Inflammatory macrophage treated with lipopolysaccharide for 4 hours (primary cell): Measurements from ENCODE around the gene ICE1.

ENCODE experiments used
- DNase-seq: peaks from one replicate; pipeline ENCODE4 v3.0.0-alpha.2; 2020

ICE1 gene

GRCh38 chr5:5539590-5539989 is 117.1 kb downstream of the ICE1 start:
- no peak for DNase-seq
